Femur (tissue), 1 donor: ENCODE measurements around the gene HELZ.
"Not testable (repeated sequence)": the region's sequence is repeated elsewhere in the genome, so short reads cannot be mapped to it uniquely, and the experiment has no call there.

Source experiments
- DNase-seq: peaks from one replicate; pipeline ENCODE4 v3.0.0-alpha.2; 2017

HELZ gene

DNA sequence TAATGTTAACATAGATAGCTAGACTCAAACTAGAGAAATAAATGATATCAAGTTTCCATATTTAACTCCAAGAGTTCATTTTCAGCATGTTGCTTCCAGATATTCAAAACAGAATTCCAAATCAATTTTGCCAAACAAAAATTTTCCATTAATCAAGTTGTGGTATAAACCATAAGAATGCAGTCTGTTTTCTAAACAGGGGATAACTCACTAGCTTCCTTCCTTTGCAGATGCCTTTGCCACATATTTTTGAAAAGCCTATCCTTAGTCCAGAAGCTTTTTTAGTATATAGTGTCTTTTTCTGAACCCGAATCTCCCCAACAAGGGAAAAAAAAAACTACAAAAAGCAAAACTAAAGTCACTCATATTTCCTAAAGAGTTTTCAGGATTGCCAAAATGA, 61.5 kb downstream of the HELZ start:
- DNase-seq, result no peak

DNA sequence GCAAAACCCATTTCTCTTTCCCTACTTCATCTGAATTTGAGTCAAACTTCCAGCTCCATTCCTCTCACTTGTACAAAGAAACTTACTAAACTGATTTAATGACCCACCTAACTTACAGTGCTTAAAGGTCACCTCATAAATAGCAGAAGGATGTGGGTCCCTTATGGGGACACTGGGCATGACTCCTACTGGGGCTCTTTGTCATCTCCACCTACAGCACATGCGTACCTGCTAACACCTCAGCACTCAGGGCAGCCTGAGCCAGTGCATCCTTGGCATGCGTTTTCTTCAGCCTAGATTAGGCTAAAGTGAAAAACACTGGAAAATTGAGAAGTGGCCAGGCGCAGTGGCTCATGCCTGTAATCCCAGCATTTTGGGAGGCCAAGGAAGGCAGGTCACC, 63.2 kb downstream of the HELZ start:
- no peak for DNase-seq

DNA sequence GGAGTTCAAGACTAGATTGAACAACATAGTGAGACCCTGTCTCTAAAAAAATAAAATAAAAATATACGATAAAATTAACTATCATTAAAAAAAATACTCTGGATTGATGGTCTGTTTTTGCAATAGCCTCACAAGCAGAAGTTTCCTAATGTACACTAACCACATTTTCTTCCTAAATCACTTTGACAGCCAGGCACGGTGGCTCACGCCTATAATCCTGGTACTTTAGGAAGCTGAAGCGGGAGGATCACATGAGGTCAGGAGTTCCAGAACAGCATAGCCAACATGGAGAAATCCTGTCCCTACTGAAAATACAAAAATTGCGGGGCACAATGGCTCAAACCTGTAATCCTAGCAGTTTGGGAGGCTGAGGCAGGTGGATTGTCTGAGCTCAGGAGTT, 64.7 kb downstream of the HELZ start:
- DNase-seq, result no peak

GRCh38 chr17:67178555-67178954, 66.4 kb downstream of the HELZ start:
- DNase-seq, result no peak

GRCh38 chr17:67177732-67178131, 67.3 kb downstream of the HELZ start:
- no peak for DNase-seq

DNA sequence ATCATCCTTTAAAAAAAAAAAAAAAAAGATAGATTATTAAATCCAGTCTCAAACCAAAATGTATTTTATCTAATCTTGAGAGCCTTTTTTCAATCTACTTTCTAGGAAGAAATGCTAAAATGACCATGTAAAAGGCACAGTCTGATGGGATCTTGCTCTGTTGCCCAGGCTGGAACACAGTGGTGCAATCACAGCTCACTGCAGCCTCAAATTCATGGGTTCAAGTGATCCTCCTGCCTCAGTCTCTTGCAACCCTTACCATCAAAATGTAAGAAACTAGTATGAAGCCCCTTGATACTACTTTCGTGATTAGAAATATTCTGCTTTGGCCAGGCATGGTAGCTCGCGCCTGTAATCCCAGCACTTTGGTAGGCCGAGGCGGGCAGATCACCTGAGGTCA, 70.8 kb downstream of the HELZ start:
- DNase-seq, result no peak

- no peak for DNase-seq
Measured at GRCh38 chr17:67171560-67171959, 73.4 kb downstream of the HELZ start.

DNA sequence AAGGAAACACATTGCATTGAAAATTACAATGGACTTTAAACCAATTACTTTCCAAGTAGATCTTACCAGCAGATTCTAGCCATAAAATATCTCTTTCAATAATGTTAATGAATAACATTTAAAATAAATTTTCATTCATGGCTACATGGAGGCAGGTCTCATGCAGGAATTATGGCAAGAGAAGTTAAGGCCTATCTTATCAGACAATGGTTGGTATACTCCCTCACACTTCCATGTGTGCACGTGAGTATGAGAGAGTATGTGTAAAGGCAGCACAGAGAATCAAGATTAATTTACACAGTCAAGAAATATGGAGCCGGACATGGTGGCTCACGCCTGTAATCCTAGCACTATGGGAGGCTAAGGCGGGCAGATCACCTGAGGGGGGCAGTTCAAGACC, 76.5 kb downstream of the HELZ start:
- no peak for DNase-seq

- no peak for DNase-seq
Measured at GRCh38 chr17:67165201-67165600, 79.8 kb downstream of the HELZ start.

DNA sequence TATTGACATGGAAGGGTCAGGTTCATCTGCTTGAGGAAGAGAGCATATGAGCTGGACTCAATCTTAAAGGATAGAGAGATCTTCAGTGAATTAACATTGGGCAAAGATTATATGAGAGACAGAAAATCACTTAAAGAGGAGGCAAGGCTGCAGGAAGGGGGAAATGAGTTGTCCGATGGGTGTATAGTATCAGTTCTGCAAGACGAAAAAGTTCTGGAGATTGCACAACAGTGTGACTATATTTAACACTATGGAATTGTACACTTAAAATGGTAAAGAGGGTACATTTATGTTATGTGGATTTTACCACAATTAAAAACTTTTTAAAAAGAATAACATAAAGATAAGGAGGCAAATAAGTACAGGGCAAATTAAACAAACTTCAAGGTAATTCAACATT, 80.7 kb downstream of the HELZ start:
- DNase-seq, result no peak

DNA sequence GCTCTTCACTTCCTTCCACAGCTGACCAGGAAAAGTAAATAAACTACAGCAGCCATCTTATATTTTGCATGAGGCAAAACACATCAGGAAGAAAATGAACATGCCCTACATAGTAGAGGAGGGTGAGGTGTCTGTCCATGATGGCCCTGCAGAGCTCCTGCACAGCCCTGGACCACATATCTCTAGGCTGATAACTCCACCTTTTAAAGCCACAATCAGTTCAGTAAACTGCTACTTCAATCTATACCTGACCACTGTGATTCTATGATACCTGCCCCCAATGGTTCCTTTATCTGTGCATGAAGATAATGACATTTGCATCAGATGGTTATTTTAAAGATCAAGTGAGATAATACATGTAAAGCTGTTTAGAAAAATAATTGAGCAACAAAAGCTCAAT, 82.2 kb downstream of the HELZ start:
- DNase-seq, result no peak

DNA sequence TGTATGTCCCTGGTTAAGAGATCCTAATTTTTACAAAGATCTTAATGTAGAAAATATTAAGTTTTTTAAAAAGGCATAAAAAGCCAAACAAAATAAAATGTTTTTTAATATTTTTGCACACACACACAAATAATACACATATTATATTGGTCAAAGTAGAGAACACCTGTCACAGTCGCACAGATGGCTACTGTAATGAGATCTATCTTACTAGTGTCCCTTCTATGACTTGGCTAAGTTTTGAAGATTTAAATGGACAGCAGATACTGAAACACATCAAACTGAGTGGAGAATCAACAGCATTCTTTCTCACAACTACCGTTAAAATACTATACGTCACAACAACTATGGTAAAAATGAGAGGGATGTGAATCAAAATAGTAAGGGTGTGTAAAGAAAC, 83.4 kb downstream of the HELZ start:
- DNase-seq, result no peak

- no peak for DNase-seq
Measured at GRCh38 chr17:67160791-67161190, 84.2 kb downstream of the HELZ start.

DNA sequence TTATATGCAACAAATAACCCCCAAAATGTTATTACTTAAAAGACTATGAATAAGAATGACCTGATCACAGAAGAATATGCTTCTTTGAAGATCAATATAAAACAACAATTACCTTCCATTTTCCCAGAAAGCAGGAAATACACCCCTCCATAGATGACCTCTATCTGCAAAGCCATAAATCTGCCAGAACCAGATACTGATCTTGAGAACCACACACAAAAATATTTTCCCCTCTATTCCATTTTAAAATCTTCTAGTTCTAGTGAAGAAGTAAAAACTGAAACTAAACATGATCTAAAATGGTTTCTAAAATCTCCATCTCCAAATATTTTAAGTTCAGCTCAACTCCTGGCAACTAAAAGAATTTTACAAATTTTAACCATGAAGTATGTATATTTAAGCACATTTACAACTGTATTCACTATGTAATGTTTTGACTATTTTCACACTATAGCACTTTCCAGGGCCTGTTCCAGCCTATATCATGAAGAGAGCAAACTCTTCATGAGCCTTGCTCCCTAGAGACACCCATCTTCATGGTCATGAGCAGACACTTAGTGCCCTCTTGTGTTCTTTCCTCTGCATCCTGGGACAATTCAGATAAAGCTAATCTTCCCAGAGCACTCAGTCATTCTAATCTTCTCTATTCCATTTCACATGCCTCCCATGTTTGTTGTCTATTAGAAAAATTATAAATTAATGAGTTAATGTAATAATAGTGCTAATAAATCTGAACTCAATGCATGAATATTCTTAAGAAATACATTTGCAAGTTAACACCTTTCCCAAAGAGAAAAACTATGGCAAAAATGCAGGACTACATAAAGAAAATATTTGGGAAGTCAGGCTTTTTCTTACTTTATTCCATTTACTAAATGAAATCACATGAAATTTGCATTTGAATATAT, 87.0 kb downstream of the HELZ start:
- no peak for DNase-seq

DNA sequence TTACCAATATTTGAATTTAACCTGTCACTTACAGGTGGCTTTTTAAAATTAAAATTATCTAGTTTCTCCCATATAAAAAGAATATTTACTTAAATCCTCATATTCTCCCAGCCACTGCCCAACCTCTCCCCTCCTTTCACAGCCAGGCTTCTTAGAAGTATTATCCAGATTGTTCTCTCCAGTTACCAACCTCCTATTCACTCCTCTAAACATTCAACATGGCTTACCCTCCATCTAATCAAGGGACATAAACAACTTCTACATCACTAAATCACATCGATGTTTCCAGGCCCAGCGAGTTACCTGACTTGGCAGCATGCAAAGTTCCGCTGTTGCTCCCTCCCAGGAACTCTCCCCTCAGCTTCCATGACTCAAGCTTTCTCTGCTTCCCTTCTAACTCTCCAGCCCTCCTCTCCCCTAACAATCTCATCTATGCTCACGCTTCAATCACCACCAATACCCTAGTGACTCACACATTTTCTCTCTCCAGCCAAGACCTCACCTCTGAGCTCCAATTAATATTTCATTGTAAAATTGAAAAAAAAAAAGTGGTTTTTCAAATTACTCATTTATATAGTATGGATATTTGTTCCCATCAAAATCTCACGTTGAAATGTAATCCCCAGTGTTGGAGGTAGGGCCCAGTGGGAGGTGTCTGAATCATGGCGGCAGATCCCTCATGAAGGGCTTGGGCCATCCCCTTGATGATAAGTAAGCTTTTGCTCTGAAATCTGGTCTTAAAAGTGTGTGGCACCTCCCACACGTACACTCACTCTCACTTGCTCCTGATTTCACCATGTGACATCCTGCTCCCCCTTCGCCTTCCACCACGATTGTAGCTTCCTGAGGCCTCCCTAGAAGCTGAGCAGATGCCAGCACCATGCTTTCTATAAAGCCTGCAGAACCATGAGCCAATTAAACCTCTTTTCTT, 88.5 kb downstream of the HELZ start:
- DNase-seq, result no peak

- no peak for DNase-seq
Measured at GRCh38 chr17:67152824-67153223, 92.2 kb downstream of the HELZ start.

DNA sequence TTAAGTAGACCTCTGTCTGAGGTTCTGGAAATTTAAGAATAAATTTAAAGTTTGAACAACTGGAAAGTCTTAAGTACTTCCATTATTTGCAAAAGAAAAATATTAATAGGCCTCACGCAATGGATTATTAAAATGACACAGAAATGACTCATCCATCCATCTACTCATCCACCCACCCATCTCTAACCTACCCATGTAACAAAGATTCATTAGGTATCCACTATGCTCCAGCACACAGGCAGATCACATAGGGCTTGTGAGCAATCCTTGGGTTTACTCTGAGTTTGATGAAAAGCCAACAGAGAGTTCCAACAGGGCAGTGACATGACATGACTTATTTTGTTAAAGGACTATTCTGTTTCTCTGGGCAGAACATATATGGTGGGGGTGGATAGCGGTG, 93.3 kb downstream of the HELZ start:
- DNase-seq, result no peak

- no peak for DNase-seq
Measured at GRCh38 chr17:67150826-67151225, 94.2 kb downstream of the HELZ start.

DNA sequence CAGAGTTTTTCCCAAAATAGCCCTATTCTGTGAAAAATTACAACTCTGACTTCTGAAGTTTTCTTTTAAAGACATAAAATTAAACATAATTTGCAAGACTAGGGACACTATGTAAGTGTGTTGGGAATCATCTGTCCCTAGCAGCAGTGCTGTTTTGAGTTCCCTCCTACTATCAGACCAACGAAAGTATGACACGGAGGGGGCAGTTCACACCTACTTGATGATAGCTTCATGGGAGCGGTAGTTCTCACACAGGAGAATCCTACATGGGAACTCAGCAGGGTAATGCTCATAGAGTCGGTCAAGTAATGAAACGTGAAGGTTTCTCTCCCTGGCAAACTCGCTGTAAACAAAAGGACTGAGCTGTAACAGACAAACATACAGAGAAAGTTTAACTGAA, 96.6 kb downstream of the HELZ start:
- no peak for DNase-seq

GRCh38 chr17:67145183-67145805, 99.7 kb downstream of the HELZ start:
- no peak for DNase-seq

- no peak for DNase-seq
Measured at GRCh38 chr17:67143318-67143717, 101.7 kb downstream of the HELZ start.

DNA sequence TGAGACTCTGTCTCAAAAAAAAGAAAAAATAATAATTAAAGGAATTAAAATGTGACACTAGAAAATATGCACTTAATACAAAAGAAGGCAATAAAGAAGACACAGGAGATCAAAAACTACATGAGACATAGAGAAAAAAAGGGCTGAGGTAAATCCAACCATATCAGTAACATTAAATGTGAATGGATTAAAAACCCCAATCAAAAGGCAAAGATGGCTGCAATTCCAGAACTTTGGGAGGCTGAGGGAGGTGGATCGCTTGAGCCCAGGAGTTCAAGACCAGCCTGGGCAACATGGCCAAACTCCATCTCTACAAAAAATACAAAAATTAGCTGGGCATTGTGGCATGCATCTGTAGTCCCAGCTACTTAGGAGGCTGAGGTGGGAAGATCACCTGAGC, 103.0 kb downstream of the HELZ start:
- not testable (repeated sequence) for DNase-seq
